IMR-90 (cell line): ENCODE measurements around the gene TEX53.

Experiments
- CEBPB ChIP-seq: IDR thresholded peaks from 2 replicates; pipeline ENCODE4 v1.6.1; 2012; ENCODE audit warnings: low read depth, low read length, improper control_type of control experiment
- FOS ChIP-seq: fragments of 150-350 bp; IDR thresholded peaks from 2 replicates; pipeline ENCODE4 v1.6.1; 2016; ENCODE audit warnings: low read depth, low read length
- MAFK ChIP-seq: IDR thresholded peaks from 2 replicates; pipeline ENCODE4 v1.6.1; 2012; ENCODE audit warnings: low read depth, low read length, improper control_type of control experiment
- MXI1 ChIP-seq: IDR thresholded peaks from 2 replicates; pipeline ENCODE4 v1.6.1; 2012; ENCODE audit warnings: low read depth, mild to moderate bottlenecking, low read length, moderate library complexity, borderline replicate concordance
- POLR2A ChIP-seq: IDR thresholded peaks from 2 replicates; pipeline ENCODE4 v1.6.1; 2012; ENCODE audit warnings: mild to moderate bottlenecking, low read depth, low read length
- RAD21 ChIP-seq: IDR thresholded peaks from 2 replicates; pipeline ENCODE4 v1.6.1; 2012; ENCODE audit warnings: low read length, improper control_type of control experiment
- RFX5 ChIP-seq: IDR thresholded peaks from 2 replicates; pipeline ENCODE4 v1.8.0; 2012; ENCODE audit warnings: low read depth, mild to moderate bottlenecking, low read length, moderate library complexity
- TF ChIP-seq, protein P1 (sequence below): conservative IDR thresholded peaks from 2 replicates; pipeline ENCODE4 v1.5.1; 2012; ENCODE audit warnings: mild to moderate bottlenecking, low read depth, low read length, improper control_type of control experiment
- TF ChIP-seq, protein P2 (sequence below): fragments of 150-350 bp; IDR thresholded peaks from 2 replicates; pipeline ENCODE4 v1.6.1; 2017; ENCODE audit warnings: mild to moderate bottlenecking, antibody characterized with exemption, low read length, low read depth

DNA sequence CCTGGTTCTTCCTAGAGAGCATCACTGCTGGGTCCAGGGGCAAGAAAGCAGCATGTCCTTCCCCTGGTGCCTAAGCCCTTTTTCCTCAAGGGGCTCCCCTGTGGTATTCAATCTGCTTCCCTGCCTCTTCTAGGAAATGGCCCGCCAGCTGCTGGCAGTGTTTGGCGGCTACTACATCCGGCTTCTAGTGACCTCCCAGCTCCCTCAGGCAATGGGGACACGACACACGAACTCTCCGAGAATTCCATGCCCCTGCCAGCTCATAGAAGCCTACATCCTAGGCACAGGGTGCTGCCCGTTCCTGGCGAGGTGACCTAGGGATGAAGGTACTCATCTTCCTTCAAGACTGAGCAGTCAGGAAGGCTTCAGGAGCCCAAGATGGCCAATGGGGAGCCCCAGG, 14.6 kb downstream of the TEX53 start:
- TF ChIP-seq RFX5 (no peak), RAD21 (no peak), POLR2A (no peak), MAFK (no peak), MXI1 (no peak), CEBPB (no peak), FOS (no peak)
- TF ChIP-seq, protein P1, sequence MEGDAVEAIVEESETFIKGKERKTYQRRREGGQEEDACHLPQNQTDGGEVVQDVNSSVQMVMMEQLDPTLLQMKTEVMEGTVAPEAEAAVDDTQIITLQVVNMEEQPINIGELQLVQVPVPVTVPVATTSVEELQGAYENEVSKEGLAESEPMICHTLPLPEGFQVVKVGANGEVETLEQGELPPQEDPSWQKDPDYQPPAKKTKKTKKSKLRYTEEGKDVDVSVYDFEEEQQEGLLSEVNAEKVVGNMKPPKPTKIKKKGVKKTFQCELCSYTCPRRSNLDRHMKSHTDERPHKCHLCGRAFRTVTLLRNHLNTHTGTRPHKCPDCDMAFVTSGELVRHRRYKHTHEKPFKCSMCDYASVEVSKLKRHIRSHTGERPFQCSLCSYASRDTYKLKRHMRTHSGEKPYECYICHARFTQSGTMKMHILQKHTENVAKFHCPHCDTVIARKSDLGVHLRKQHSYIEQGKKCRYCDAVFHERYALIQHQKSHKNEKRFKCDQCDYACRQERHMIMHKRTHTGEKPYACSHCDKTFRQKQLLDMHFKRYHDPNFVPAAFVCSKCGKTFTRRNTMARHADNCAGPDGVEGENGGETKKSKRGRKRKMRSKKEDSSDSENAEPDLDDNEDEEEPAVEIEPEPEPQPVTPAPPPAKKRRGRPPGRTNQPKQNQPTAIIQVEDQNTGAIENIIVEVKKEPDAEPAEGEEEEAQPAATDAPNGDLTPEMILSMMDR, result no peak
- TF ChIP-seq, protein P2, sequence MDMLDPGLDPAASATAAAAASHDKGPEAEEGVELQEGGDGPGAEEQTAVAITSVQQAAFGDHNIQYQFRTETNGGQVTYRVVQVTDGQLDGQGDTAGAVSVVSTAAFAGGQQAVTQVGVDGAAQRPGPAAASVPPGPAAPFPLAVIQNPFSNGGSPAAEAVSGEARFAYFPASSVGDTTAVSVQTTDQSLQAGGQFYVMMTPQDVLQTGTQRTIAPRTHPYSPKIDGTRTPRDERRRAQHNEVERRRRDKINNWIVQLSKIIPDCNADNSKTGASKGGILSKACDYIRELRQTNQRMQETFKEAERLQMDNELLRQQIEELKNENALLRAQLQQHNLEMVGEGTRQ, result no peak
